HepG2 (cell line): ENCODE data around the gene COL5A1. TPM values are rescaled to one million over a fixed set of nuclear protein-coding genes. Genes with fewer than 3 reads are reported as not detected.

Experiments used
- ATAC-seq: fragments of 200-7000 bp; cut with Tn5 transposase; 3 replicates; pipeline ENCODE4 v1.9.1; 2020; ENCODE audit warnings: mild to moderate bottlenecking, moderate library complexity
- BruUV-seq: library from RNA; stranded (reverse); fragments of 400-500 nt; replicated peaks from 2 replicates; lab custom pipeline; 2021; lab: Mats Ljungman, UMichigan
- CTCF ChIA-PET: fragments of 300-600 bp; formaldehyde crosslinking; extraction: SDS; loops from one replicate; lab custom pipeline; 2021; ENCODE audit warnings: low total read pairs, inconsistent platforms, low intra/inter-chr PET ratio; lab: Yijun Ruan, JAX
- POLR2A ChIA-PET: fragments of 350-600 bp; sonication (Branson Sonifier 250); formaldehyde crosslinking; loops from one replicate; lab custom pipeline; 2020; ENCODE audit warnings: antibody characterized with exemption, inconsistent platforms; lab: Yijun Ruan, JAX
- DNase-seq: peaks from one replicate; pipeline ENCODE4 v3.0.0-alpha.2; 2015; ENCODE audit warnings: low spot score
- FAIRE-seq: peaks from 3 replicates; lab custom pipeline; 2011; peaks lifted over from hg19 to GRCh38; lab: Jason Lieb, UNC
- H2AFZ ChIP-seq: one replicate; pipeline ENCODE4 v1.6.1; 2011; ENCODE audit warnings: low read length, inconsistent platforms
- H3K27ac ChIP-seq: fragments of 300-600 bp; 3 replicates; pipeline ENCODE4 v1.8.0; 2011; ENCODE audit warnings: mixed run types, mild to moderate bottlenecking, mixed read lengths, low read length, inconsistent platforms; ENCODE audit not compliant: insufficient read depth; ENCODE audit errors: extremely low read length
- H3K27me3 ChIP-seq, 2 experiments: fragments of 200-600 bp in 1 of 2; 2 replicates in 1 of 2; 3 replicates in 1 of 2; pipeline versions ENCODE4 v1.6.0 to v1.8.0; 2011; ENCODE audit warnings: low read length in 2 of 2, mild to moderate bottlenecking in 2 of 2, moderate library complexity in 2 of 2, inconsistent platforms in 1 of 2; ENCODE audit not compliant: insufficient read depth in 2 of 2, control insufficient read depth in 1 of 2
- H3K36me3 ChIP-seq, 2 experiments: fragments of 200-600 bp in 1 of 2; replicated peaks in 1 of 2; 2 replicates in 1 of 2; 3 replicates in 1 of 2; pipeline versions ENCODE4 v1.5.1 to v1.8.0; 2011; ENCODE audit warnings: low read length in 2 of 2, inconsistent platforms in 1 of 2; ENCODE audit not compliant: insufficient read depth in 2 of 2, control insufficient read depth in 1 of 2
- H3K4me1 ChIP-seq: 2 replicates; pipeline ENCODE4 v1.5.1; 2012; ENCODE audit warnings: low read length, inconsistent platforms; ENCODE audit not compliant: insufficient read depth
- H3K4me2 ChIP-seq: 2 replicates; pipeline ENCODE4 v1.6.0; 2011; ENCODE audit warnings: low read depth, low read length, inconsistent platforms
- H3K4me3 ChIP-seq, 3 experiments: fragments of 200-600 bp in 1 of 3; sonication (generic), shearing (Covaris generic) in 1 of 3; replicated peaks in 1 of 3; 2 replicates each; pipeline ENCODE4 v1.5.1; 2011 to 2016; ENCODE audit warnings: low read length in 3 of 3, inconsistent platforms in 2 of 3, low read depth in 2 of 3, mild to moderate bottlenecking in 2 of 3, control low read depth in 1 of 3, mixed read lengths in 1 of 3; ENCODE audit not compliant: insufficient read depth in 1 of 3
- H3K79me2 ChIP-seq: one replicate; pipeline ENCODE4 v1.6.1; 2011; ENCODE audit warnings: low read length, inconsistent platforms; ENCODE audit not compliant: insufficient read depth
- H3K9ac ChIP-seq: 2 replicates; pipeline ENCODE4 v1.6.0; 2011; ENCODE audit warnings: mild to moderate bottlenecking, low read depth, low read length, inconsistent platforms; ENCODE audit not compliant: insufficient read depth
- H3K9me3 ChIP-seq: 2 replicates; pipeline ENCODE4 v1.5.1; 2012; ENCODE audit warnings: mild to moderate bottlenecking, low read length
- H4K20me1 ChIP-seq: 2 replicates; pipeline ENCODE4 v1.6.0; 2011; ENCODE audit warnings: inconsistent platforms, mild to moderate bottlenecking, low read length, moderate library complexity; ENCODE audit not compliant: insufficient read depth
- ATRX ChIP-seq: sonication (generic); formaldehyde crosslinking; IDR thresholded peaks from 2 replicates; pipeline ENCODE4 v1.4.0; 2020; ENCODE audit warnings: missing genetic modification reagents, borderline replicate concordance
- LRRFIP1 ChIP-seq: sonication (generic); formaldehyde crosslinking; conservative IDR thresholded peaks from 2 replicates; pipeline ENCODE4 v1.4.0; 2020; ENCODE audit warnings: missing genetic modification reagents
- MNT ChIP-seq: fragments of 450-650 bp; IDR thresholded peaks from 2 replicates; pipeline ENCODE4 v1.6.1; 2016
- NR2C2 ChIP-seq: sonication (generic); formaldehyde crosslinking; IDR thresholded peaks from 2 replicates; pipeline ENCODE4 v1.4.0; 2020; ENCODE audit warnings: missing genetic modification reagents, mild to moderate bottlenecking, moderate library complexity, borderline replicate concordance
- REST ChIP-seq, 2 experiments: IDR thresholded peaks; 2 replicates each; pipeline ENCODE4 v1.6.1; 2011 to 2012; ENCODE audit warnings: low read length in 2 of 2, borderline replicate concordance in 1 of 2, low read depth in 1 of 2, mild to moderate bottlenecking in 1 of 2, moderate library complexity in 1 of 2
- SATB2 ChIP-seq: sonication (generic); formaldehyde crosslinking; IDR thresholded peaks from 2 replicates; pipeline ENCODE4 v1.5.0; 2020; ENCODE audit warnings: missing genetic modification reagents
- SMAD3 ChIP-seq: sonication (generic); formaldehyde crosslinking; IDR thresholded peaks from 2 replicates; pipeline ENCODE4 v1.4.0; 2020; ENCODE audit warnings: missing genetic modification reagents
- SMAD9 ChIP-seq: sonication (generic); formaldehyde crosslinking; IDR thresholded peaks from 2 replicates; pipeline ENCODE4 v1.5.1; 2020; ENCODE audit warnings: mild to moderate bottlenecking, missing genetic modification reagents
- ZNF431 ChIP-seq: sonication (generic); formaldehyde crosslinking; IDR thresholded peaks from 2 replicates; pipeline ENCODE4 v1.9.0; 2022; ENCODE audit warnings: missing genetic modification reagents, low read depth, mild to moderate bottlenecking, borderline replicate concordance
- WGBS: methylation state at CpG from one replicate; pipeline ENCODE4 v1.1.6; 2017; ENCODE audit warnings: low lambda C conversion rate; 5-methylcytosine and 5-hydroxymethylcytosine counted together
- in situ Hi-C: cut with HindIII; loops from 2 replicates; pipeline ENCODE4 v1.10.0; 2017; ENCODE audit warnings: low pct_unique_long_range_greater_than_20kb; ENCODE audit not compliant: extremely low pct_ligation_motif_present
- intact Hi-C: fragments of 100-400 bp; cut with micrococcal nuclease; formaldehyde crosslinking; loops from one replicate; pipeline ENCODE4 v1.10.0; 2022; ENCODE audit not compliant: unreplicated experiment
- polyA plus RNA-seq, 8 experiments: library from polyadenylated mRNA; depleted of rRNA in 3 of 8; stranded (reverse) in 7 of 8; unstranded in 1 of 8; fragments of >200 nt; fragmentation: Illumina TruSeq in 4 of 8; extraction: Trizol in 4 of 8; gene quantifications; 2 replicates each; pipeline versions ENCODE4 v1.2.1 to v1.2.3, GENCODE V29; 2011 to 2016; ENCODE audit warnings: low read depth in 4 of 8, missing spikeins in 1 of 8, mixed read lengths in 1 of 8; ENCODE audit not compliant: insufficient read depth in 1 of 8
- total RNA-seq, 5 experiments: library from RNA; depleted of rRNA; stranded (reverse); fragments of >200 nt; fragmentation: Illumina TruSeq; extraction: Trizol; gene quantifications; 2 replicates each; pipeline ENCODE4 v1.2.3, GENCODE V29; 2016; ENCODE audit warnings: low read depth in 1 of 5

The COL5A1 gene
- total and polyA plus RNA-seq, 2 of the 13 experiments (the other 11 are each of a cell fraction or from before 2014, with no cell fraction given) = not detected

DNA sequence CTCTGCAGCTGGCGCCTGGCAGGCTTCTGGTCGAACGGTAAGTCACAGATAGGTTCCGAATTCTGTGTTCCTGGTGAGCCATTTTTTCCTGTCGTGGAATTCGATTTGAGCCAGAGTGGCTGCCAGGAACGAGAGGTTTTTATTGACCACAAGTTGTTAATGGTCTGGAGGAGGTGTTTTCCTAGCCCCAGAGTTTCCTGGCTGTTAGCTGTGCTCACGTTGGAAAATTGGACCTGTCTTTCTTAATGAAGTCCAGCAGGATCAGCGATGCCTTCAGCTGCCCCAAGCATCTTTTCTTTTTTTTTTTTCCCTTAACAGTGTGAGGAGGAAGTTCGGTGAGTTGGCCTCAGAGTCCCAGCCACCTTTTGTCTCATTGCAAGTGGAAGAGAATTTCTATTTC, 62.9 kb downstream of the COL5A1 start (continued):
- no peak for TF ChIP-seq LRRFIP1 (CRISPR knock-in tag)

DNA sequence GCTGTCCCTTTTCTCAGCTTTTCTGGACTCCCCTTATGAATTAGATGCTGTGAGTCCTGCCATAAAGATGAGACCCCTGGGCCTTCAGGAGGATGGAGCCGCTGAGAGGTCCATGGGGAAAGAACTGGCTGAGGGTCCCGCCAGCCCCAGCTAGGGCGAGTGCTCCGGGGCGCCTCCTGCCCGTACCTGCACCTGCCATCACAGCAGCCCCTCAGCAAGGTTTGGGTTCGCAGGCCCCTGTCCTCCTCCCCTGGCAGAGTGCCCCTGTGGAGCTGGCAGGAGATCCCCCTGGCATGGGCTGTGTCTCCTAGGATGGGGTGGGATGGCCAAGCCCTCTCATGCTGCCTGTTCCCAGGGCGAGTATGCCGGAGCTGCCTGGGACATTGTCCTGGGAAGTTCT, 64.2 kb downstream of the COL5A1 start:
- in situ Hi-C loops = no loop called here
- BruUV-seq = no TSS peak

More for the DNA sequence above, 64.2 kb downstream of the COL5A1 start:
- Histone ChIP-seq H4K20me1 (no peaks in the 10 kb centered on the region), H3K4me3 (no peak overlapping the region), H3K27me3 (peaks cover 5 to 50% of the 10 kb centered on the region in 2 experiments; a peak in 4 of 5 replicates), H3K4me1 (no peaks in the 10 kb centered on the region), H3K9me3 (no peaks in the 10 kb centered on the region), H3K27ac (no peak overlapping the region), H3K79me2 (no peaks in the 10 kb centered on the region), H3K4me2 (no peak overlapping the region), H3K9ac (no peak overlapping the region), H2AFZ (no peak overlapping the region), H3K36me3 (no peaks in the 10 kb centered on the region)
- no peak for TF ChIP-seq MNT
- TF ChIP-seq REST (IDR thresholded peaks at IDR 0.05; ENCODE audit: borderline replicate concordance in 1 of 2, low read depth in 1 of 2, low read length in 2 of 2) = no peak
- TF ChIP-seq SMAD3 (CRISPR knock-in tag) = no peak
- TF ChIP-seq ATRX (CRISPR knock-in tag) = no peak
- TF ChIP-seq SATB2 (CRISPR knock-in tag) = no peak
- no peak for TF ChIP-seq SMAD9 (CRISPR knock-in tag)
- no peak for TF ChIP-seq ZNF431 (CRISPR knock-in tag)
- no peak for TF ChIP-seq NR2C2 (CRISPR knock-in tag)
- intact Hi-C loops = no loop called here
- no peak for FAIRE-seq
- ChIA-PET POLR2A (no interaction called here), CTCF (no interaction called here)
- 0% methylated on average over 1 of the region's 9 CpGs for WGBS
- DNase-seq = no peak
- ATAC-seq = no peak
